GM18951 (cell line): ENCODE results near the gene DMP1.

Source experiments
- POLR2A ChIP-seq: IDR thresholded peaks from 4 replicates; pipeline ENCODE4 v1.6.1; 2011; ENCODE audit warnings: mild to moderate bottlenecking; ENCODE audit not compliant: insufficient read length, insufficient read depth; ENCODE audit errors: extremely low read depth
- in situ Hi-C: fragments of 300-500 bp; cut with MboI; formaldehyde crosslinking; loops from one replicate; pipeline ENCODE4 v1.12.0; 2022; ENCODE audit warnings: low sequenced_read_pairs, mixed read lengths, inconsistent platforms; ENCODE audit not compliant: unreplicated experiment

DMP1 gene

DNA sequence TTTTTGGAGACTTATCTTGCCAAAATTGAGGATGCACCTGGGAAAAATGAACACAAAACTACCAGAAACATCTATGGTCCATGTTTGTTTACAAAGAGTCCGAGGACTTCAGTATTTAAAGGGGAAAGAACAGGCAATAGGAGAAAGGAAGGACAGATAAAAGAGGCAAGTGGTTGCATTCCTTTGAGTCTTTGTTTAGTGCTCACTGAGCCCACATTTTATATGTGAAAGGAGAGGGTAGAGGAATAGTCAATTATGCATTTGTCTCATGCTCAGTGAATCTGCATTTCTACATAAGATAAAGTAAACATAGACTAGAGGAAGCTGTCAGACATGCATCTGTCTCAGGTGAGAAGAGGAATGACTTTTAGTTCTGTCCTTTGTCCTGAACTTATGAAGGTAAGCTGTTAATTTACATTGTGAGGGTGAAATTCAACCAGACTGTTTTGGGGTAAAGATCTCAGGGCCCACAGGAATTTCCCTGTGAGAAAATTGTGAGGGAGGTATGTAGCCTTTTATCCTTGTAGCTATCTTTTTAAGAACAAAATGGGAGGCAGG is 4.5 kb downstream of the DMP1 start:
- no peak for TF ChIP-seq POLR2A
- in situ Hi-C loops = no loop called here

DNA sequence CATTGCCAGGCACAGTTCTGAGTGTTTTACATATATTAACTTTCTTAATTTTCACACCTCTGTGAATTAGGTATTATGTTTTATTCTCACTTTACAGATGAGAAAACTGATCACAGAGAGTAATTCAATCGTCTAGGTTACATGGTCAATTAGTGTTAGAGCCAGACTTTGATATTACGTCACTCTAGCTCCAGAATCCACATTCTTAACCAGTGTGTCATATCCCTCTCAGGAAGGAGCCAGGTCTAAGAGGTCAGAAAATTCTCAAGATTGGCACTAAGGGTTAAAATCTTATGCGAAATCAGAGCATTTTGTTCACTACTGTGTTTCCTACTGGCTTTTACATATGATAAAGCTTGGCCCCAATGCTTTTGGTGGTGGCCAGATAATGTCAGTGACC is 7.4 kb downstream of the DMP1 start:
- TF ChIP-seq POLR2A = no peak
- in situ Hi-C loops = no loop called here

DNA sequence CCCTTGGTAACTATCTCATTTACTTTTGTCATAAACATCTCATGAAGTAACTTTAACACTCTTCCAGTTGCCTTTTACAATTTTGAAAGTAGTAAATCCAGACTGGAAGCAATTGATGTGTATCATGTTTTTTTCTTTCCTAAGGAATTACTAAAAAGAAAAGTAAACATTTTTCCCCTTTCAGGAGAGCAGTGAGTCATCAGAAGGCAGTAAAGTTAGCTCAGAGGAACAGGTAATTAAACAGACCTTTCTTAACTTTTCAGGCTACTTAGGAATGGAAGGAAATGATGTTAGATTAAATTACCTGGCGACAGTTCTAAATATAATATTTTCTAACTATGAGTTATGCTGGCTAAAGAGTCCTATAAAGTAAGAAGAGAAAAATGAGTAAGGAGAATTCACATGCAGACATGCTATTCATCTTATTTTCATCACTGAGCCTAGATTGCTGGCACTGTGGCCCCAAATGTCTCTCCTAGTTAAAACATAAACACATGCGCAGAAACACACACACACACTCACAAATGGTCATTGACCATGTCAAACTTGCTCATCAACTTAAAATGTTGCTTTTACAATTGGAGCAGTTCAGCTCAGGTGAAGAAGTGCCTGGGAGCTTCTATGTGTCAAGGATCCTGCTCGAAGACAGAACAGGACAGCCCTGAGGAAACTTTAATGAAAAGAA is 9.3 kb downstream of the DMP1 start:
- TF ChIP-seq POLR2A = no peak
- in situ Hi-C loops = no loop called here

DNA sequence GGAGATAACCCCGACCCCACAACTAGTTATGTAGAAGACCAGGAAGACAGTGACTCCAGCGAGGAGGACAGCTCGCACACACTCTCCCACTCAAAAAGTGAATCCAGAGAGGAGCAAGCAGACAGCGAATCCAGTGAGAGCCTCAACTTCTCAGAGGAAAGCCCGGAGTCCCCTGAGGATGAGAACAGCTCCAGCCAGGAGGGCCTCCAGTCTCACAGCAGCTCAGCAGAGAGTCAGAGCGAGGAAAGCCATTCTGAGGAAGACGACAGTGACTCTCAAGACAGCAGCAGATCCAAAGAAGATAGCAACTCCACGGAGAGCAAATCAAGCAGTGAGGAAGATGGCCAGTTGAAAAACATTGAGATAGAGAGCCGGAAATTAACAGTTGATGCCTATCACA is 12.8 kb downstream of the DMP1 start:
- in situ Hi-C loops = no loop called here
- TF ChIP-seq POLR2A = no peak

GRCh38 chr4:87669373-87669772 is 19.3 kb downstream of the DMP1 start:
- in situ Hi-C loops = no loop called here
- no peak for TF ChIP-seq POLR2A

DNA sequence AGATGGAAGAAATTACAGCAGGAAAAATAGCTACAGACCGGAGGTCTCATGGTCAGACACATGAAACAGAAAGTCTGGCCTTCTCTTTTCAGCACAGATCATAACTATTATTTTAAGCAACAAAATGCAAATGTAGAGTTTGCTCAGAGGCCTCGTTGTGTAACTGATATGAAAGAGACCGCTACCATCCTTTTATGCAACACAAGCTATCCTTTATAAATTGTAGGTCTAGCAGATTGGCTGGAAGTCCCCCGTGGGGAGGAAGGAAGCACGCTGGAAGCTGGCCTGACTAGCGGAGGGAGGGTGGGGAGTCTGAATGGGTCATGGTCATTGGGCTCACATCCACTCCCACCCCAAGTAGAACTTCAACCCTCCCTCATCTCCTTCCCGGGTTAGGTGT is 27.7 kb downstream of the DMP1 start:
- in situ Hi-C loops = loop anchor here (10.0 to 25.0 kb wide), 2 partner anchors 167 to 535 kb away; no protein-coding TSS in a partner anchor
- TF ChIP-seq POLR2A = no peak

GRCh38 chr4:87679449-87680169 is 29.5 kb downstream of the DMP1 start:
- in situ Hi-C loops = loop anchor here (10.0 to 25.0 kb wide), 2 partner anchors 165 to 533 kb away; no protein-coding TSS in a partner anchor
- no peak for TF ChIP-seq POLR2A

DNA sequence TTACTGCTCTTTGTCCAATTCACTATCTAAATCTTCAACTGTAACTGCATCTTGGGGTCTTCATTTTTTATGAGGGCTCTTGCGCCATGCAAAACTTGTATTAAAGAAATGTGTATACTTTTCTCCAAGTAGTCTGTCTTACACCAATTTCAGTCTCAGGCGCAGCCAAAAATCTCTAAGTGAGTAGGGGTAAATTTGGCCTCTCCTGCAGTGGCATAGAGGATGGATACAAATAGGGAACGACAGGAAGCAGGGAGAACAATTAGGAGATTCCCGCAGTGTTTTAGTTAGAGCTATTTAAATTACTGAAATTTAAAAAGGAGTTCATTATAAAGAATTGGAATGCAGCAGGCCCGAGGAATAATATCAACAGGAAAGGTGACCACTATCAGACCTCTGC is 30.2 kb downstream of the DMP1 start:
- in situ Hi-C loops = loop anchor here (25.0 kb wide), 1 partner anchor 532 kb away; no protein-coding TSS in a partner anchor
- no peak for TF ChIP-seq POLR2A

DNA sequence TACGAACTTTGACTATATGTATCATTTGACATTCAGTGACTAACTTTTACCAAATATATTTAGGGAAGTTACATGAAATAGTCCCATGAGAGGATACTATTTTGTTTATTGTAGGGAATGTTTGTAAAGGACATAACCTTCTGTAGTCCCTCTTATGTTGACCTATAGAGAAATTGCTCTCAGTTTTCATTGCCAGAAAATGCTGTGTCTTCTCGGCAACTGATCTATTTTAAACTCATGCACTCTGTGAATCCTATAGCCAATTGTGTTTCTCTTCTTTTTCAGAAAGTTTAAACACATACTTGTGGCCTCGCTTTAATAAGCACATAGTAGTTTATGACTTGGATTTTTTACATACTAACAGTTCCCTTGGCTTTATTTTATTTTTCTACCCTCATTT is 38.2 kb downstream of the DMP1 start:
- no peak for TF ChIP-seq POLR2A
- in situ Hi-C loops = loop anchor here (25.0 kb wide), 1 partner anchor 524 kb away; no protein-coding TSS in a partner anchor

DNA sequence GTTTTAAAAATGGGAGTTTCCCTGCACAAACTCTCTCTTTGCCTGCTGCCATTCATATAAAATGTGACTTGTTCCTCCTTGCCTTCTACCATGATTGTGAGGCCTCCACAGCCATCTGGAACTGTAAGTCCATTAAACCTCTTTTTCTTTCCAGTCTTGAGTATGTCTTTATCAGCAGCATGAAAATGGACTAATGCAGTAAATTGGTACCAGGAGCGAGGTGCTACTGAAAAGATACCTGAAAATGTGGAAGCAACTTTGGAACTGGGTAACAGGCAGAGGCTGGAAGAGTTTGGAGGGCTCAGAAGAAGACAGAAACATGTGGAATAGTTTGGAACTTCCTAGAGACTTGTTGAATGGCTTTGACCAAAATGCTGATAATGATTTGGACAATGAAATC is 40.9 kb downstream of the DMP1 start:
- in situ Hi-C loops = loop anchor here (25.0 kb wide), 1 partner anchor 521 kb away; no protein-coding TSS in a partner anchor

- in situ Hi-C loops = loop anchor here (25.0 kb wide), 1 partner anchor 520 kb away; no protein-coding TSS in a partner anchor
Observed at GRCh38 chr4:87692060-87692459, 42.0 kb downstream of the DMP1 start.

DNA sequence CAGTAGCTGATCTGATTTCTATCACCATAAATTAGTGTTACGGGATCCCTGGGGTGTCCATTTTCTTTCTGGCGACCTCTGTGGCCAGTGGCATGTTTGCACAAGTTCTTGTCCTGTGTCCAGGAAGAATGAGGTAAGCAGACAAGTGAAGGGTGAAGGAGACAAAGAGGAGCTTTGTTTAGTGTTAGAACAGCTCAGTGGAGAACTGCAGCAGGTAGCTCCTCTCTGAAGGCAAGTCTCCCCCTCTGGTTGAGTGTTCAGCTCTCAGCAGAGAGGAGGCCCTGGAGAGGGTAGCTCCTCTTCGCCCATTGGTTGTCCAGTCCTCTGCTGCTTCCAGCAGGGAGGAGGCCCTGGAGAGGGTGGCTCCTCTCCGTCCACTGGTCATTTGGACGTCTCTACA is 47.2 kb downstream of the DMP1 start:
- in situ Hi-C loops = loop anchor here (25.0 kb wide), 1 partner anchor 515 kb away; no protein-coding TSS in a partner anchor
- TF ChIP-seq POLR2A = no peak

GRCh38 chr4:87697945-87698344 is 47.9 kb downstream of the DMP1 start:
- TF ChIP-seq POLR2A = no peak
- in situ Hi-C loops = loop anchor here (25.0 kb wide), 1 partner anchor 514 kb away; no protein-coding TSS in a partner anchor
